ENCODE measurements around the gene ZNF280B. TPM values are rescaled to one million over a fixed set of nuclear protein-coding genes. Genes with fewer than 3 reads are reported as not detected.

ZNF280B gene
- total and polyA plus RNA-seq, 2 experiments from 2014 or later, result 5.5 to 6.7 TPM

- TF ChIP-seq, protein P1, sequence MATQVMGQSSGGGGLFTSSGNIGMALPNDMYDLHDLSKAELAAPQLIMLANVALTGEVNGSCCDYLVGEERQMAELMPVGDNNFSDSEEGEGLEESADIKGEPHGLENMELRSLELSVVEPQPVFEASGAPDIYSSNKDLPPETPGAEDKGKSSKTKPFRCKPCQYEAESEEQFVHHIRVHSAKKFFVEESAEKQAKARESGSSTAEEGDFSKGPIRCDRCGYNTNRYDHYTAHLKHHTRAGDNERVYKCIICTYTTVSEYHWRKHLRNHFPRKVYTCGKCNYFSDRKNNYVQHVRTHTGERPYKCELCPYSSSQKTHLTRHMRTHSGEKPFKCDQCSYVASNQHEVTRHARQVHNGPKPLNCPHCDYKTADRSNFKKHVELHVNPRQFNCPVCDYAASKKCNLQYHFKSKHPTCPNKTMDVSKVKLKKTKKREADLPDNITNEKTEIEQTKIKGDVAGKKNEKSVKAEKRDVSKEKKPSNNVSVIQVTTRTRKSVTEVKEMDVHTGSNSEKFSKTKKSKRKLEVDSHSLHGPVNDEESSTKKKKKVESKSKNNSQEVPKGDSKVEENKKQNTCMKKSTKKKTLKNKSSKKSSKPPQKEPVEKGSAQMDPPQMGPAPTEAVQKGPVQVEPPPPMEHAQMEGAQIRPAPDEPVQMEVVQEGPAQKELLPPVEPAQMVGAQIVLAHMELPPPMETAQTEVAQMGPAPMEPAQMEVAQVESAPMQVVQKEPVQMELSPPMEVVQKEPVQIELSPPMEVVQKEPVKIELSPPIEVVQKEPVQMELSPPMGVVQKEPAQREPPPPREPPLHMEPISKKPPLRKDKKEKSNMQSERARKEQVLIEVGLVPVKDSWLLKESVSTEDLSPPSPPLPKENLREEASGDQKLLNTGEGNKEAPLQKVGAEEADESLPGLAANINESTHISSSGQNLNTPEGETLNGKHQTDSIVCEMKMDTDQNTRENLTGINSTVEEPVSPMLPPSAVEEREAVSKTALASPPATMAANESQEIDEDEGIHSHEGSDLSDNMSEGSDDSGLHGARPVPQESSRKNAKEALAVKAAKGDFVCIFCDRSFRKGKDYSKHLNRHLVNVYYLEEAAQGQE (IDR thresholded peaks at IDR 0.05; ENCODE audit: unreplicated experiment), result no peak
- TF ChIP-seq ZNF114 (CRISPR knock-in tag; IDR thresholded peaks at IDR 0.05), result no peak
- TF ChIP-seq CTCF (conservative IDR thresholded peaks at IDR 0.05; ENCODE audit: low read depth in 2 of 2), result no peak
- no peak for TF ChIP-seq EZH2 (IDR thresholded peaks at IDR 0.05; ENCODE audit: low read depth, unreplicated experiment)
Observed at GRCh38 chr22:22545084-22545483, 36.5 kb upstream of the ZNF280B start (continued).

DNA sequence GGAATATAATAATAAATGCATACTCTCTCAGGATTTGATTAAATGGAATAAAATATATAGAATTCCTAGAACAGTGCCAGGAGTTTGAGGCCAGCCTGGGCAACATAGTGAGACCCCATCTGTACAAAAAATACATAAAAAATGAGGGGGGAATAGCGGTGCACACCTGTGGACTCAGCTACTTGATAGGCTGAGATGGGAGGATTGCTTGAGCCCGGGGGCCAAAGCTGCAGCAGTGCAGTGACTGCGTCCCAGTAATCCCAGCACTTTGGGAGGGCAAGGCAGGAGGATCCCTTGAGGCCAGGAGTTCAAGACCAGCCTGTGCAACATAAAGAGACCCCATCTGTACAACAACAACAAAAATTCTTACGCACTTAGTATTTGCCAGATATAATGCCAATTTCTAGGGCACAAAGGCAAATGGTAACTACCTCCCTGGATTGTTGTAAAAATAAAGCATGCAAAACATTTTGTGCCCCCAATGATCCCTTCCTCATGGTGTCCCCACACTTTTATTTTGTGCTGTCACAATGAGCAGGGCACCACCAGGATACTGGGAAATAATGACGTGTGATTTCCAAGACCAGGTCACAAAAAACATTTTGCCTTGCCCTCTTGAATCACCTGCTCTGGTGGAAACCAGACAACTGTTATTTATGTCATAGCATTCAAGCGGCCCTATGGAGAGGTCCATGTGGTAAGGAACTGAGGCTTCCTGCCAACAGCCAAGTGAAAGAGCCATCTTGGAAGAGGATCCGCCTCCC, 29.9 kb upstream of the ZNF280B start:
- no peaks in the 10 kb centered on the region; the same call in 2 of the 3 replicates for H3K36me3 Mint-ChIP-seq (ENCODE audit: low read depth)
- Histone ChIP-seq H3K27ac (ENCODE audit: low read depth) (no peak overlapping the region), H3K27me3 (ENCODE audit: insufficient read depth) (peaks cover 100% of the 10 kb centered on the region)
- TF ChIP-seq CTCF (conservative IDR thresholded peaks at IDR 0.05; ENCODE audit: low read depth in 2 of 2) (no peak), ZNF331 (CRISPR knock-in tag; IDR thresholded peaks at IDR 0.05; ENCODE audit: low read depth) (no peak), JUNB (IDR thresholded peaks at IDR 0.05; ENCODE audit: unreplicated experiment) (no peak), EZH2 (IDR thresholded peaks at IDR 0.05; ENCODE audit: low read depth, unreplicated experiment) (no peak)
- TF ChIP-seq, protein P2, sequence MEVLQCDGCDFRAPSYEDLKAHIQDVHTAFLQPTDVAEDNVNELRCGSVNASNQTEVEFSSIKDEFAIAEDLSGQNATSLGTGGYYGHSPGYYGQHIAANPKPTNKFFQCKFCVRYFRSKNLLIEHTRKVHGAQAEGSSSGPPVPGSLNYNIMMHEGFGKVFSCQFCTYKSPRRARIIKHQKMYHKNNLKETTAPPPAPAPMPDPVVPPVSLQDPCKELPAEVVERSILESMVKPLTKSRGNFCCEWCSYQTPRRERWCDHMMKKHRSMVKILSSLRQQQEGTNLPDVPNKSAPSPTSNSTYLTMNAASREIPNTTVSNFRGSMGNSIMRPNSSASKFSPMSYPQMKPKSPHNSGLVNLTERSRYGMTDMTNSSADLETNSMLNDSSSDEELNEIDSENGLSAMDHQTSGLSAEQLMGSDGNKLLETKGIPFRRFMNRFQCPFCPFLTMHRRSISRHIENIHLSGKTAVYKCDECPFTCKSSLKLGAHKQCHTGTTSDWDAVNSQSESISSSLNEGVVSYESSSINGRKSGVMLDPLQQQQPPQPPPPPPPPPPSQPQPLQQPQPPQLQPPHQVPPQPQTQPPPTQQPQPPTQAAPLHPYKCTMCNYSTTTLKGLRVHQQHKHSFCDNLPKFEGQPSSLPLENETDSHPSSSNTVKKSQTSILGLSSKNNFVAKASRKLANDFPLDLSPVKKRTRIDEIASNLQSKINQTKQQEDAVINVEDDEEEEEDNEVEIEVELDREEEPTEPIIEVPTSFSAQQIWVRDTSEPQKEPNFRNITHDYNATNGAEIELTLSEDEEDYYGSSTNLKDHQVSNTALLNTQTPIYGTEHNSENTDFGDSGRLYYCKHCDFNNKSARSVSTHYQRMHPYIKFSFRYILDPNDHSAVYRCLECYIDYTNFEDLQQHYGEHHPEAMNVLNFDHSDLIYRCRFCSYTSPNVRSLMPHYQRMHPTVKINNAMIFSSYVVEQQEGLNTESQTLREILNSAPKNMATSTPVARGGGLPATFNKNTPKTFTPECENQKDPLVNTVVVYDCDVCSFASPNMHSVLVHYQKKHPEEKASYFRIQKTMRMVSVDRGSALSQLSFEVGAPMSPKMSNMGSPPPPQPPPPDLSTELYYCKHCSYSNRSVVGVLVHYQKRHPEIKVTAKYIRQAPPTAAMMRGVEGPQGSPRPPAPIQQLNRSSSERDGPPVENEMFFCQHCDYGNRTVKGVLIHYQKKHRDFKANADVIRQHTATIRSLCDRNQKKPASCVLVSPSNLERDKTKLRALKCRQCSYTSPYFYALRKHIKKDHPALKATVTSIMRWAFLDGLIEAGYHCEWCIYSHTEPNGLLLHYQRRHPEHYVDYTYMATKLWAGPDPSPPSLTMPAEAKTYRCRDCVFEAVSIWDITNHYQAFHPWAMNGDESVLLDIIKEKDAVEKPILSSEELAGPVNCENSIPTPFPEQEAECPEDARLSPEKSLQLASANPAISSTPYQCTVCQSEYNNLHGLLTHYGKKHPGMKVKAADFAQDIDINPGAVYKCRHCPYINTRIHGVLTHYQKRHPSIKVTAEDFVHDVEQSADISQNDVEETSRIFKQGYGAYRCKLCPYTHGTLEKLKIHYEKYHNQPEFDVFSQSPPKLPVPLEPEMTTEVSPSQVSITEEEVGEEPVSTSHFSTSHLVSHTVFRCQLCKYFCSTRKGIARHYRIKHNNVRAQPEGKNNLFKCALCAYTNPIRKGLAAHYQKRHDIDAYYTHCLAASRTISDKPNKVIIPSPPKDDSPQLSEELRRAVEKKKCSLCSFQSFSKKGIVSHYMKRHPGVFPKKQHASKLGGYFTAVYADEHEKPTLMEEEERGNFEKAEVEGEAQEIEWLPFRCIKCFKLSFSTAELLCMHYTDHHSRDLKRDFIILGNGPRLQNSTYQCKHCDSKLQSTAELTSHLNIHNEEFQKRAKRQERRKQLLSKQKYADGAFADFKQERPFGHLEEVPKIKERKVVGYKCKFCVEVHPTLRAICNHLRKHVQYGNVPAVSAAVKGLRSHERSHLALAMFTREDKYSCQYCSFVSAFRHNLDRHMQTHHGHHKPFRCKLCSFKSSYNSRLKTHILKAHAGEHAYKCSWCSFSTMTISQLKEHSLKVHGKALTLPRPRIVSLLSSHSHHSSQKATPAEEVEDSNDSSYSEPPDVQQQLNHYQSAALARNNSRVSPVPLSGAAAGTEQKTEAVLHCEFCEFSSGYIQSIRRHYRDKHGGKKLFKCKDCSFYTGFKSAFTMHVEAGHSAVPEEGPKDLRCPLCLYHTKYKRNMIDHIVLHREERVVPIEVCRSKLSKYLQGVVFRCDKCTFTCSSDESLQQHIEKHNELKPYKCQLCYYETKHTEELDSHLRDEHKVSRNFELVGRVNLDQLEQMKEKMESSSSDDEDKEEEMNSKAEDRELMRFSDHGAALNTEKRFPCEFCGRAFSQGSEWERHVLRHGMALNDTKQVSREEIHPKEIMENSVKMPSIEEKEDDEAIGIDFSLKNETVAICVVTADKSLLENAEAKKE (CRISPR knock-in tag; IDR thresholded peaks at IDR 0.05), result no peak

More for the DNA sequence above, 29.9 kb upstream of the ZNF280B start:
- Histone ChIP-seq H3K4me1 (ENCODE audit: insufficient read depth) (no peaks in the 10 kb centered on the region), H3K79me2 (replicated peaks; ENCODE audit: insufficient read depth) (no peaks in the 10 kb centered on the region), H2AFZ (no peak overlapping the region), H3K4me2 (no peak overlapping the region), H3K4me3 (no peak overlapping the region), H3K9me2 (ENCODE audit: insufficient read depth) (no peaks in the 10 kb centered on the region), H4K20me1 (replicated peaks; ENCODE audit: insufficient read depth) (no peaks in the 10 kb centered on the region), H3K36me3 (ENCODE audit: insufficient read depth) (no peaks in the 10 kb centered on the region), H3F3A (replicated peaks; ENCODE audit: low read depth) (no peaks in the 10 kb centered on the region)
- ATAC-seq (no peak), DNase-seq (ENCODE audit: low spot score) (no peak)
- no peak overlapping the region for H3K27ac Mint-ChIP-seq
- no peak overlapping the region for H3K4me3 Mint-ChIP-seq
- peaks cover 10% of the 10 kb centered on the region; the same call in 2 of the 3 replicates for H3K9me3 Mint-ChIP-seq
- H3K27me3 Mint-ChIP-seq (ENCODE audit: insufficient read depth, low read depth, poor library complexity), result peaks cover 78% of the 10 kb centered on the region
- no peaks in the 10 kb centered on the region for H3K4me1 Mint-ChIP-seq

Data from GM23338 (cell line).